GM23338 (cell line): ENCODE results near the gene CLEC17A. TPM values are rescaled to one million over a fixed set of nuclear protein-coding genes. Genes with fewer than 3 reads are reported as not detected.
"Not testable (repeated sequence)": the region's sequence is repeated elsewhere in the genome, so short reads cannot be mapped to it uniquely, and the experiment has no call there.

ENCODE experiments used
- ATAC-seq: fragments of 200-7000 bp; cut with Tn5 transposase; 3 replicates; pipeline ENCODE4 v1.9.1; 2020
- DNase-seq: peaks from one replicate; pipeline ENCODE4 v3.0.0-alpha.2; 2015; ENCODE audit warnings: low spot score
- H2AFZ ChIP-seq: fragments of 200-600 bp; sonication (generic); 2 replicates; pipeline ENCODE4 v1.8.0; 2016; ENCODE audit warnings: antibody characterized with exemption, mild to moderate bottlenecking, moderate library complexity
- H3F3A ChIP-seq: fragments of 200-600 bp; sonication (generic); replicated peaks from 2 replicates; pipeline ENCODE4 v1.8.0; 2017; ENCODE audit warnings: antibody characterized with exemption, mixed run types, low read depth
- H3K27ac ChIP-seq: fragments of 200-600 bp; sonication (generic); 2 replicates; pipeline ENCODE4 v1.6.1; 2016; ENCODE audit warnings: low read depth
- H3K27me3 ChIP-seq: fragments of 200-600 bp; sonication (generic); 2 replicates; pipeline ENCODE4 v1.8.0; 2016; ENCODE audit warnings: mild to moderate bottlenecking, mixed run types, moderate library complexity; ENCODE audit not compliant: insufficient read depth
- H3K36me3 ChIP-seq: fragments of 200-600 bp; sonication (generic); 2 replicates; pipeline ENCODE4 v1.8.0; 2016; ENCODE audit warnings: mild to moderate bottlenecking; ENCODE audit not compliant: insufficient read depth
- H3K4me1 ChIP-seq: fragments of 200-600 bp; sonication (generic); 2 replicates; pipeline ENCODE4 v1.8.0; 2016; ENCODE audit warnings: mild to moderate bottlenecking, moderate library complexity; ENCODE audit not compliant: insufficient read depth
- H3K4me2 ChIP-seq: fragments of 200-600 bp; sonication (generic); 2 replicates; pipeline ENCODE4 v1.7.1; 2017; ENCODE audit warnings: mixed run types
- H3K4me3 ChIP-seq: fragments of 200-600 bp; sonication (generic); 2 replicates; pipeline ENCODE4 v1.6.1; 2016; ENCODE audit warnings: mixed run types
- H3K79me2 ChIP-seq: fragments of 200-600 bp; sonication (generic); replicated peaks from 2 replicates; pipeline ENCODE4 v1.8.0; 2017; ENCODE audit warnings: mild to moderate bottlenecking; ENCODE audit not compliant: insufficient read depth
- H3K9me2 ChIP-seq: fragments of 200-600 bp; sonication (generic); 2 replicates; pipeline ENCODE4 v1.8.0; 2017; ENCODE audit not compliant: insufficient read depth
- H4K20me1 ChIP-seq: fragments of 200-600 bp; sonication (generic); replicated peaks from 2 replicates; pipeline ENCODE4 v1.8.0; 2017; ENCODE audit warnings: mild to moderate bottlenecking; ENCODE audit not compliant: insufficient read depth
- H3K27ac Mint-ChIP-seq: 2 replicates; pipeline ENCODE4 v1.8.0; 2020; ENCODE audit warnings: inconsistent platforms, mild to moderate bottlenecking, moderate library complexity, mixed read lengths
- H3K27me3 Mint-ChIP-seq: 3 replicates; pipeline ENCODE4 v1.8.0; 2022; ENCODE audit warnings: low read depth, mild to moderate bottlenecking, moderate library complexity, mixed read lengths, inconsistent platforms; ENCODE audit not compliant: insufficient read depth, poor library complexity
- H3K36me3 Mint-ChIP-seq: 3 replicates; pipeline ENCODE4 v1.8.0; 2021; ENCODE audit warnings: low read depth, mild to moderate bottlenecking, inconsistent platforms, moderate library complexity, mixed read lengths
- H3K4me1 Mint-ChIP-seq: 3 replicates; pipeline ENCODE4 v1.8.0; 2020; ENCODE audit warnings: mild to moderate bottlenecking, inconsistent platforms, mixed read lengths
- H3K4me3 Mint-ChIP-seq: 3 replicates; pipeline ENCODE4 v1.8.0; 2021; ENCODE audit warnings: moderate library complexity, mild to moderate bottlenecking, inconsistent platforms, mixed read lengths
- H3K9me3 Mint-ChIP-seq: 3 replicates; pipeline ENCODE4 v1.8.0; 2020; ENCODE audit warnings: moderate library complexity, mild to moderate bottlenecking, inconsistent platforms, mixed read lengths
- CREB1 ChIP-seq: fragments of 250-450 bp; sonication (Bioruptor Pico); IDR thresholded peaks from 2 replicates; pipeline ENCODE4 v1.5.0; 2020; ENCODE audit warnings: low read depth, mild to moderate bottlenecking, moderate library complexity
- CTCF ChIP-seq, 2 experiments: fragments of 200-600 bp in 1 of 2; sonication (generic) in 1 of 2; conservative IDR thresholded peaks; 2 replicates each; pipeline versions ENCODE4 v1.5.1 to v1.6.1; 2016 to 2017; ENCODE audit warnings: antibody characterized with exemption in 2 of 2, low read depth in 2 of 2, mild to moderate bottlenecking in 2 of 2, moderate library complexity in 1 of 2
- ETS1 ChIP-seq: IDR thresholded peaks from 2 replicates; pipeline ENCODE4 v1.6.1; 2016; ENCODE audit warnings: antibody characterized with exemption
- EZH2phosphoT487 ChIP-seq: fragments of 200-600 bp; sonication (generic); IDR thresholded peaks from one replicate; pipeline ENCODE4 v1.8.1; 2018; ENCODE audit warnings: antibody characterized with exemption; ENCODE audit not compliant: unreplicated experiment
- JUNB ChIP-seq: IDR thresholded peaks from one replicate; pipeline ENCODE4 v1.6.1; 2016; ENCODE audit warnings: antibody characterized with exemption; ENCODE audit not compliant: unreplicated experiment
- NANOG ChIP-seq: IDR thresholded peaks from 2 replicates; pipeline ENCODE4 v1.6.1; 2016; ENCODE audit warnings: antibody characterized with exemption, borderline replicate concordance
- POLR2AphosphoS5 ChIP-seq: IDR thresholded peaks from 2 replicates; pipeline ENCODE4 v1.6.1; 2016; ENCODE audit warnings: antibody characterized with exemption, low read depth
- REST ChIP-seq: IDR thresholded peaks from one replicate; pipeline ENCODE4 v1.6.1; 2018; ENCODE audit warnings: antibody characterized with exemption; ENCODE audit not compliant: unreplicated experiment
- STAT1 ChIP-seq: IDR thresholded peaks from one replicate; pipeline ENCODE4 v1.6.1; 2016; ENCODE audit warnings: antibody characterized with exemption; ENCODE audit not compliant: unreplicated experiment
- ZNF114 ChIP-seq: fragments of 250-450 bp; sonication (Bioruptor Pico); IDR thresholded peaks from 2 replicates; pipeline ENCODE4 v1.5.0; 2020; ENCODE audit warnings: mild to moderate bottlenecking, moderate library complexity
- polyA plus RNA-seq: library from polyadenylated mRNA; unstranded; fragments of >200 nt; fragmentation: Nextera tagmentation; extraction: Ambion mirVana; gene quantifications from 2 replicates; pipeline ENCODE4 v1.2.1, GENCODE V29; 2016
- total RNA-seq: library from RNA; depleted of rRNA; stranded (reverse); fragments of >200 nt; shearing (Covaris generic); gene quantifications from 2 replicates; pipeline ENCODE4 v1.2.3, GENCODE V29; 2014

Gene CLEC17A
- total and polyA plus RNA-seq, 2 experiments from 2014 or later: 0.17 TPM; not detected in 1

GRCh38 chr19:14619404-14619803 is 36.5 kb downstream of the CLEC17A start (continued):
- TF ChIP-seq REST (no peak), NANOG (no peak), EZH2phosphoT487 (no peak), ZNF114 (CRISPR knock-in tag) (no peak), ETS1 (no peak), STAT1 (no peak)

- H3F3A ChIP-seq, H3K4me1 ChIP-seq, DNase-seq, ATAC-seq, H4K20me1 ChIP-seq, H3K27ac Mint-ChIP-seq, H3K79me2 ChIP-seq, H3K4me1 Mint-ChIP-seq, H3K4me3 Mint-ChIP-seq, H3K27me3 Mint-ChIP-seq, H2AFZ ChIP-seq, H3K27ac ChIP-seq, H3K27me3 ChIP-seq, H3K4me3 ChIP-seq, H3K9me2 ChIP-seq, H3K36me3 ChIP-seq, H3K4me2 ChIP-seq: not testable (repeated sequence)
- peaks cover 11% of the 10 kb centered on the region for H3K36me3 Mint-ChIP-seq
- peaks cover 71% of the 10 kb centered on the region for H3K9me3 Mint-ChIP-seq
These were observed 41.6 kb downstream of the CLEC17A start for GRCh38 chr19:14624491-14624890.

GRCh38 chr19:14629557-14629956 is 46.7 kb downstream of the CLEC17A start:
- no peaks in the 10 kb centered on the region for H3K27me3 ChIP-seq
- no peaks in the 10 kb centered on the region for H4K20me1 ChIP-seq
- H3K4me1 Mint-ChIP-seq: no peaks in the 10 kb centered on the region
- H3K4me3 ChIP-seq: no peak overlapping the region
- no peaks in the 10 kb centered on the region for H3K27me3 Mint-ChIP-seq
- H3K4me2 ChIP-seq: no peak overlapping the region
- H3K9me3 Mint-ChIP-seq: peaks cover 76% of the 10 kb centered on the region
- no peaks in the 10 kb centered on the region for H3K9me2 ChIP-seq
- H3K27ac Mint-ChIP-seq: no peak overlapping the region
- no peak overlapping the region for H2AFZ ChIP-seq
- no peak overlapping the region for H3K4me3 Mint-ChIP-seq
- peaks cover 15% of the 10 kb centered on the region for H3K36me3 Mint-ChIP-seq
- peaks cover 5% of the 10 kb centered on the region for H3K4me1 ChIP-seq
- H3K36me3 ChIP-seq: no peaks in the 10 kb centered on the region
- H3K27ac ChIP-seq: no peak overlapping the region
- no peaks in the 10 kb centered on the region for H3K79me2 ChIP-seq
- ATAC-seq (no peak), DNase-seq (no peak)
- H3F3A ChIP-seq: no peaks in the 10 kb centered on the region
- TF ChIP-seq NANOG (no peak), POLR2AphosphoS5 (no peak), CTCF (conservative IDR thresholded peaks at IDR 0.05; ENCODE audit: low read depth in 2 of 2) (no peak), STAT1 (no peak), ETS1 (no peak), JUNB (no peak), ZNF114 (CRISPR knock-in tag) (no peak), CREB1 (no peak), REST (no peak)
